Measurements from ENCODE around the gene PEDS1.
"Not testable (repeated sequence)": the region's sequence is repeated elsewhere in the genome, so short reads cannot be mapped to it uniquely, and the experiment has no call there.

Gene PEDS1

DNA sequence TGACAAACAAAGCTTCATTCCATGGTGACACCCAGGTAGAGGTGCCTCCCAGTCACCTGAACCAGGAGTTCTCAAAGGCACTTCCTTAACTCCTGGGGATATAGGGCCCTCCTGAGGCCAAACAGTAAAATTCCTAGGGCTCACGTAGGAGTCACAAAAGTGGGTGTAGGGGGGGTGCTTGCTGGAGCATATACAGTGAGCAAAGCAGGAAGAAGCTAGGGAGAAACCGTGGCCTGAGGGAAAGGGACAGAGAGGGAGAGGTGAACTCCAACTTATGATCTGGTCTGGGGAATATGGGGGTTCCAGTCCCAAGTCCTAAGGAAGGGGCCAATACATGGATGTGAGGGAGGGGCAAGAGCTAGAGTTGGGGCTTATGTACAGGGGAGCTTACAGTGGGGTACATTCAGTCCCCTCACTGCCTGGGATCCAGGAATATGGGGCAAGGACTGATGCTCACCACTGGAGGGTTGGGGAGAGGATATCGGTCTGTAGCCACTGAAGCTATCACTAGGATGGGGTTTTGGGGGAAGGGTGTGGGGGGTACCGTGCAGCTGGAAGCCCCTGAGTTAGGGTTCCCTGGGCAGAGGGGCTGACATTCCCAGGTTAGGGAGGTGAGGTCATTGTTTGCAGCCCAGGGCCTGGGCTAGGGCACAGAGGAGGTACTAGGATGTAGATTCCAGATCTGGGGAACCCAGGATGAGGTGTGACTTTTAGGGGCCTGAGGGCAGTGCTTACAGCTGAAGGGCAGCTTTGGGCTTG, 950 bp downstream of the PEDS1 start:
- DNase-seq, result no peak

DNA sequence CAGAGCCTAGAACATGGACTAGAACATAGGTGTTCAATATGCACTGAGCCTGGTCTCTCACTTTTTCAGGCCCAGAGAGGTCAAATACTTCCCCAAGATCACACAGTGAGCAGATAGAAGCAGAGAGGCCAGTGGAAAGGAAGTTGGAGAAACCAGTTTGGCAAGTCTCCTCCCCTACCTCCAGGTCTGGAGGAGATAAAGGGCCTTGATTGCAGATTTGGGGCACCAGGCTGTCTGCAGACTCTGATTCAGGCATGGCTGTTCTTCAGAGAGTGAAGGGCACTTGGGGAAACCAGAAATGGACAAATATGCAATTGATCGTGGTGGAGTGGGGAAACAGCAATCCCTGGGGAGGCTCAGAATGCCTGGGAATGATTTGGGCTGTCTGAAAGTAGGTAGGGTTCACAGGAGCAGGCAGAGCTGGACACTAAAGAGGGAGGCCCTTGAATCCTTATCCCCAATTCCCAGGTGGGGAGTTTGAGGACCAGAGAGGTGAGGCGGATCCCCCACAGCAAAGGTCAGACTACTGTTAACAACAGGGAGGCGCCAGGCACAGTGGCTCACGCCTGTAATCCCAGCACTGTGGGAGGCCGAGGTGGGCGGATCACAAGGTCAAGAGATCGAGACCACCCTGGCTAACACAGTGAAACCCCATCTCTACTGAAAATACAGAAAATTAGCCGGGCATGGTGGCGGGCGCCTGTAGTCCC, 2.3 kb downstream of the PEDS1 start:
- DNase-seq, result no peak

DNA sequence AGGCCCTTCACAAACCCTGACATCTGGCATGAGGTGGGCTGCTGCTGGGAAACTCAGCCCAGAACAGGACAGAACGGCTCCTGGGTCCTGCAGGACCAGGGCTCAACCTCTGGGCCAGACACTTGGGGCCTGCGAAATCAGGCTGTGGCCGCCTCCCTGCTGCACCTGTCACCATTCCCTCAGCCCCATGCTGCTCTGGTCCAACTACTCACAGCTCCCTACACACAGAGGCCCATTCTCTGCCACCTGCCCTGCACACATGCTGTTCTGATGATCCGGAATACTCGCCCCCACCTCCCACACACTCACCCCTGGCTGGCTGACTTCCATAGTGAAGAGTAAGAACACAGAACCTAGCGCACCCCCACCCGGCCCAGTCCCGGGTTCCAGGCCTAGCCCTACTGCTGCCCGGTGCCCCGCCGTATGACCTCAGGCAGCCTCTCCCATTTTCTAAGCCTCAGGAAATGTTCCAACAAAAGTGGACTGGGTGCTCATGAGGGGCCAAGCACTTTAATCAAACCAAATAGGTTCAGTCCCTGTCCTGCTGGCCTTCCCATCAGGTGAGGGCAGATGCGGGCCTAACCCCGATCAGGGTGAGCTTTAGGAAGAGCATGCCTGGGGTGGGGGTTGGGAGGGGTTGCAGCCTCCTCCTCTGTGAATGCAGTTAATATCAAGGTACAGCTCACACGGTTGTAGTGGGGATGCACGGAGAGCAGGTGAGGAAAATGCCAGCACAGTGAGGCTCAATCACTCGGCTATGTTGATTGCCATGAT, 3.9 kb downstream of the PEDS1 start:
- DNase-seq, result no peak

DNA sequence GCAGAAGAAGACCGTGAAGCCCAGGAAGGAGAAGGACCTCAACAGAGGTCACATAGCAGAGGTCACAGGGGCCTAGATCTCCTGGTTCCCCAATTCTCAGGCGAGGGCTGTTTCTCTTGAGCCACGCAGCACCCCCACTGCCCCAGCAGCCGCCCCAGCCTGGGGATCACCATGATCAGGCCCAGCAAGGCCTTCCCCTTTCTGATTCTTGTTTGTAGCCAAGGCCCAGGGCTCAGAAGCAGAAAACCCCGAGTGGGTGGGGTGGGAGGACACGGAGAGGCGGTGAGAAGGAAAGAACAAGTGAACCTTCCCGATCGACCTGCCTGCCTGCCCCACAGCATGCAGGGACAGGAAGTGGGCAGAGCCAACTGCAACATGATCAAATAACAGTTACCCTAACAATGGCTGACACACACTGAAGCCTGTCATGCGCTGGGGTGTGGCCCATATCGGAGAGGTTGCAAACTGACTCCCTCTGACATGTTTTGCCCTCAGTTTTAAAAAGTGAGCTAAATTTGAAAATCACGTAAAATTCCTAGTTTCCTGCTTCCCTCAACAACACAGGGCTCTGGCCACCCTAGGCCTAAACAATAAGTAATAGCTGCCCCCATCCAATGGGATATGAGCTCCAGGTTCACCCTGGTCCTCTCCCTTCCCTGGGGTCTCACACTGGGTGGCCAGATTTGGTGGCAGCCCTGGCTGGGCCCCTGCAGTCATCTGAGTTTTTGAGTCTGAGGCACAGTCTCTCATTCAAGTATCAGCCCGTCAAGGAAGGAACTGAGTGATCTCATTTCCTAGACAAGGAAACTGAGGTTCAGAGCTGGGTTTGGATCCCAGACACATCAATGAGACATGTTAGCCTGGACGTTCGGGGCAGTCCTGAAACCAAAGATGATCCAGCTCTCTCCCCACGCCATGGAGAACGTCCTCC, 6.5 kb downstream of the PEDS1 start:
- DNase-seq, result no peak

DNA sequence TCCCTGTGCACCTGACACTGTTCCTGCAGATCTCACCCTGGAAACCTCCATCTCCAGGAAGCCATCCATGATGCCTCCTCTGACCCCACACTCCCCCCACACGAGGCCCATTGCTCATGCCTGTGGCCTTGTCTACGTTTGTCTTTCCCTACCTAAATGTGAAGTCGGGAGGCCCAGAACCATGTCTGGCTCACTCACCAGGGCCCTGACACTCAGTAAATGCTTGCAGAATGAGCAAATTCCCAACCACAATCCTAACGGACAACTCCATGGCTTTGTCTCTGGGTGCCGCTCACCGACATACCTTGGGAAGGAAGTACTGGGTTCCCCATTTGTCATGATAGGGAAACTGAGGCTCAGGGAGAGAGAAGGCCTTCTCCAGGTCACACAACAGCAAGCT, 7.3 kb downstream of the PEDS1 start:
- no peak for DNase-seq

DNA sequence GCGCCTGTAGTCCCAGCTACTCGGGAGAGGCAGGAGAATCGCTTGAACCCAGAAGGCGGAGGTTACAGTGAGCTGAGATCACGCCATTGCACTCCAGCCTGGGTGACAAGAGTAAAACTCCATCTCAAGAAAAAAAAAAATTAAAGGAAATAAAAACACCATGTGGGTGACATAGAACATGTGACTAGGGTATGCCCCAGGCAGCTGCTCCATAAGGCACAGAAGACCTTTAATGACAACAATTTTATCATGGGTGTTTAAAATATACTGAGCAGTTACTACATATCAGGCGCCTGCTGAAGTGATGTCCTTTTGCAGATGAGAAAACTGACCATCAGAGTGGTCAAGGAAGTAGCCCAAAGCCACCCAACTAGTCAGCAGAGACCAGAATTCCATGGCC, 8.0 kb downstream of the PEDS1 start:
- DNase-seq, result no peak

DNA sequence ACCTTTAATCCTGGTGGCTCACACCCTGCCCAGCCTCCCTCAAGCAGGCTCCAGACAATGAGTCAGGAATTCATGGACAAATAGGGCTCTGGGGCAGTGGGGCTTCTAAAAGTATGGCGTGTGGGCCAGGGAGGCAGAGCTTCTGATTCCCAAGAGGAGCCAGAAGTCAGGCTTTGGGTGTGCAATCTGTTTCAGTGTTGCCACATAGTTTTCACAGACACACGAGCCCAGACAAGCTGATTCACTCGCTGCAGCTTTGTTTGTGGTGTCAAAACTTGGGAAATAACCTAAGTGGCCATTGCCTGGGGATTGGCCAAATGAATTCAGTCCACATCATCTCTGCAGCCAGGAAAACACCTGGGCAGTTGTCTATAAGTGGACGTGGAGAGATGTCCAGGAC, 9.2 kb downstream of the PEDS1 start:
- DNase-seq, result no peak

DNA sequence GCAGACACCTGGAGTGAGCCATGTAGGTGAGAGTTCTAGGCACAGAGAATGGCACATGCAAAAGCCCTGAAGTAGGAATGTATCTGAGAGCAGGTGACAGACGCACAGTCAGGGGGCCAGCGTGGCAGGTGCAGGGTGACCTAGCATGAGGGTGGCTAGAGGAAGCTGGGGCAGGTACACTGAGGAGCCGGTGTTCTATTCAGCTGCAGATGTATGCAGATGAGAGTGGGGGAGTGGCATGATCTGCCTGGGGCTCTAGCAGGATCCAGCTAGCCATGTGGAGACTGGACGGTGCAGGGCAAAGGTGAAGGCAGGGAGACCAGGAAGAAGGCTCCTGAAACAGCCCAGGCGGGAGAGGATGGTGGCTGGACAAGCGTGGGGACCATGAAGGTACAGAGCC, 10.7 kb downstream of the PEDS1 start:
- no peak for DNase-seq

DNA sequence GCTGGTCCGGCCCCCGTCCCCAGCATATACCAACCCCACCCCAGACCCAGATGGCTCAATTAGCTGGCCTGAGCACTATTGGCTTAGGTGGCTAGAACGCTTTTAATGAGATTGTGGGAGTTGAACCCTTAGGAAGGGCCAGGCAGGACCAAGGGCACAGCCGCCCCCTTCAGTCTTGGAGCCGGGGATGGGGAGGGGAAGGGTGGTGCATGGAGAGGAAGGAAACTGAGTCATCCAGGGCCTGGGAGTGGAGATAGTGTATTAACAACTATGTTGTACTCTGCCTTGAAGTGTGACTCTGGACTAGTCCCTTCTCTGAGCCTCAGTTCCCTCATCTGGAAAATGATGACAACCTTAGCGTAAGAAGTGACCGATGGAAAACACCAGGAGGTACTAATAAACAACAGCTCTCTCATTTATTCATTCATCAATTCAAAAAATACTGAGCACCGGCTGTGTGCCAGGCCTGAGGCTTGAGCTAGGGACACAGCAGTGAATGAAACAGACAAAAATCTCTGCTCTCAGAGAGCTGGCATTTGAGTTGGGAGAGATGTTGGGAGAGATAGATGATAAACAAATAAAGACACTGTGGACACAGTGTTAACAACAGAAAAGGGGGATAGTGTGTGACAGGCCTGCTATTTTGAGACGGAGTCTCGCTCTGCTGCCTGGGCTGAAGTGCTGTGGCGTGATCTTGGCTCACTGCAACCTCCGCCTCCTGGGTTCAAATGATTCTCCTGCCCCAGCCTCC, 11.5 kb downstream of the PEDS1 start:
- DNase-seq, result no peak

DNA sequence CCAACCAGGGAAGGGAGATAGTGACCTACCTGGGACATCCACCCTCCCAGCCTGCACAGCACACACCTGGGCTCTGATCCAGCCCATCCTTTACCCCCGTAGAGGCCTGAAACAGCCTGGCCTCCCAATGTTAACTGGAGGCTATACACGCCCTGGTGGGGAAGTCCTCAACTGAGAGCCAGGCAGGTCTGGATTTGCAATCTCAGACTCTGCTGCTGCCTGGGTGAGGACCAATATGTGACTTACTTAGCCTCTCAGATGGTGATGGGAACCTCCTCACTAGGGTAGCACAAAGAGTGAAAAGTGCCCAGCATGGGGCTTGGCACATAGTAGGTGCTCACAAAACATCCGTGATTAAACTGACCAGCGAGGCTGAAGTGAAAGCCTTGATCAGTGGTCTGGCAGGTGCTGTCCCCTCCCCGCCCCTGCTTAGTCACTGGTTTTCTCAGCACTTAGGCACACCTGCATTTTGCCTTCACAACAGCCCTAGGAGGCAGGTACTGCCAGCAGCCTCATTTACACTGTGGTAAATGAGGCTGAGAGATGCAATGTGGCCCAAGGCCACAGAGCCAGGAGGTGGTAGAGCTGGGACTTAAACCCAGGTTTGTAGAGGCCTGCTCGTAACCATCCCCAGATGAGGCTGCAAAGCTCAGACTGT, 12.4 kb downstream of the PEDS1 start:
- no peak for DNase-seq

DNA sequence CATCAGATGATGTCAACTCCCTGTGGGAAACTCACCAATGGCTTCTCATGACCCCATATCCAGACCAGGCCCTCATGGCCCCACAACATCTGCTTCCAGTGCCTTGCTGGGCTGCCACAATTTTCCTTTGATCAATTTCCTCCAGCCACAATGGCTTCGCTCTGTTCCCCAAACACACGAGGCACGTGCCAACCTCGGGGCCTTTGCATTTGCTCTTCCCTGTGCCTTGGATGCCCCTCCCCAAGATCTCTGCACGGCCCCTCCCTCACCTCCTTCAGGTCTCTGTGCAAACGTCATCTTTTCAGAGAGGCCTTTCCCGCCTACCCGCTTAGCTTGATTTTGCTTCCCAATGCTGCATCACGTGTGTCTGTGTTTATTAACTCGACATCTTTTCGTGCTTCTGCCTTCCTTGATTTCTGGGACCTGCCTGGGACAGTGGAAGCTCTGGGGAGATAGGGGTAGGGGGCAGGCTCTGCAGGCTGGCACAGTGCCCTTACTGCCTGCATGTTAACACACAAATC, 13.1 kb downstream of the PEDS1 start:
- DNase-seq, result no peak

DNA sequence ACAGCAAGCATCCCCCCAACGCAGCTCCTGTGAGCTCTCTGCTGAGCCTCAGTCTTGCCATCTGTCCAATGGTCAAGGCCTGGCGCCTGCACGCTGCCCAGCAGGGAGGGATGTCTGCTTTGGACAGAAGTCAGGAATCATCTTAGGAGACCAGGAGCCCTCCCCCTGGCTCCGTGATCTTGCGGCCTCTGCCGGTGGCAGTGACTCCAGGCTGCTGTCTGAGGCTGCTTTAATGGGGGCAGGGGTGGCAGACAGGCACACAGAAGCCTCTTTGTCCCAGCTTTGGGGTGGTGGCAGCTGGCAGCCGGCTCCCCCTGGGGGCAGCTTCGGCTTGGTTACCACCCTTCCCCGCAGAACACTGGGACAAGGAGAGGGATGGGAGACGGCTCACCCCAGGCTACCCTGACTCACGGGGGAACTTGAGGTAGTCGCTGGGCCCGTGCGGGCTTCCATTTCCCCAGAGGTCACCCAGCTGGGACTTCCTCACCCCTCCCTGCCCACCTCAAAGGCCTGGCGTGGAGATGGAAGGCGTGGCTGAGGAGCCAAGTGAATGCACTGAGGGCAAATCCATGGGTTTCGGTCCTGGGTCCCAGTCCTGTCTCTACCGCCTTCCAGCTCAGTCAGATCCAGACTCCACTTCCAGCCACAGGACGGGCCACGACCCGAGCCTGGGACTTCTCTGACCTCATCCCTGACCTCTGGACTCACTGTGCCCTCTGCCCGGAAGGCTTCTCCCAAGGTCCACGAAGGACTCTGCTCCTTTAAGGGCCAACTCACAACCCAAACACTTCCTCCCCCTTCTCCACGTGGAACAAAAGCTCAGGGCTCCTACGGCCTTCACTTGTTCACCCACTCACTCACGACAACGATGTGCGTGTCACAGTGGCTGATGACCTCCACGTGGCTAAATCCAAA, 14.8 kb downstream of the PEDS1 start:
- DNase-seq, result no peak

DNA sequence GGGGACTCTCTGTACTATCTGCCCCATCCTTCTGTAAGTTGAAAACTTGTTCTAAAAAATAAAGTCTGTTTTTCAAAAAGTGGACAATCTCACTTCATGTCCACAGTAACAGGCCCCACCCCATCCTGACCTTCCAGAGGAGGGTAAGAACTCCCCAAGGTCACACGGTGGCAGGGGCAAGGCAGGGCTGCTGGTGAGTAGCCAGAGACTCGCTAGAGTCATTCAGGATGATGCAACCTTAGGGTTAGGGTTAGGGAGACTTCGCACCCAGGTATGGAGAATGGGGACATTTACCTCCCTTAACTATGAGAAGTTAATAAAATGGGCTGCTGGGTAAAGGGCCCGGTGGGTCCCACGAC, 15.4 kb downstream of the PEDS1 start:
- DNase-seq, result no peak

DNA sequence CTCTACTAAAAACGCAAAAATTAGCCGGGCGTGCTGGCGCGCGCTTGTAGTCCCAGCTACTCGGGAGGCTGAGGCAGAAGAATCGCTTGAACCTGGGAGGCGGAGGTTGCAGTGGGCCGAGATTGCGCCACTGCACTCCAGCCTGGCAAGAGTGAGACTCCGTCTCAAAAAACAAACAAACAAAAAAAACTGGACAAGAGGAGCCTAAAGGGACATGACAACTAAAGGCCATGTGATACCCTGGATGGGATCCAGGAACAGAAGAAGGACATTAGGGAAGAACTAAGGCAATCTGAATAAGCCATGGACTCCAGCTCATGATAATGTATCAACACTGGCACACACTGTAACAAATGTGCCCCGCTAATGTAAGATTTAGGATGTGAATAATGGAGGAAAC, 15.8 kb downstream of the PEDS1 start:
- not testable (repeated sequence) for DNase-seq

DNA sequence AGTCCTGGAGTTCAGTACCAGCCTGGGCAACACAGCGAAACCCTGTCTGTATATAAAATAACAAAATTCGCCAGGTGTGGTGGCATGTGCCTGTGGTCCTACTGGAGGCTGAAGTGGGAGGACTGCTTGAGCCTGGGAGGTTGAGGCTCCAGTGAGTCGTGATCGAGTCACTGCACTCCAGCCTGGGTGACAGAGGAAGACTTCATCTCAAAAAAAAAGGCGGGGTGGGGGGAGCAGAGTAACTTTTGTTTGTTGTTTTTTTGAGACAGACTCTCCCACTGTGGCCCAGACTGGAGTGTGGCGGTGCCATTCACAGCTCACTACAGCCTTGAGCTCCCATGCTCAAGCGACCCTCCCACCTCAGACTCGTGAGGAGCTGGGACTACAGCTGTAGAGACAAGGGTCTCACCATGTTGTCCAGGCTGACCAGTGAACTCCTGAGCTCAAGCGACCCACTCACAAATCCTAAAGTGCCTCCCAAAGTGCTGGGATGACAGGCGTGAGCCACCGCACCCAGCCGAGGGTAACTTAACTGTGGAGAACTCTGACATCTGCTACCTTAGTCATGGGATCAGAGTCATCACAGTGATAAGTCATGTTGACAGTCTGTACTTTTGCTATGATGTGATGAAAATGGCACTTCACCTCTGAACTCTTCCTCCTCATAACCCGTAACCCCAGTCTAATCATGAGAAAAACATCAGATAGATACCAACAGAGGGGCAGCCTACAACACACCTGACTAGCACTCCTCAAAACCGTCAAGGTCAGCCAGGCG, 16.5 kb downstream of the PEDS1 start:
- no peak for DNase-seq

DNA sequence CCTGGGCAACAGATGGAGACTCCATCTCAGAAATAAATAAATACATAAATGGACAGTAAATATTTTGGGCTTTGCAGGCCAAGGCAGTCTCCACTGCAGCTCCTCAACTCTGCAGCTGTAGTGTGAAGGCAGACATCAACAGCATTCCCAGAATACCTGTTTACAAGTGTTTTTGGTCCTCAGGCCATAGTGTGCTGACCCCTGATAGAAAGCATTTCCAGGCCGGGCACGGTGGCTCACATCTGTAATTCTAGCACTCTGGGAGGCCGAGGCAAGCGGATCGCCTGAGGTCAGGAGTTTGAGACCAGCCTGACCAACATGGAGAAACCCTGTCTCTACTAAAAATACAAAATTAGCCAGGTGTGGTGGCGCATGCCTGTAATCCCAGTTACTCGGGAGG, 18.4 kb downstream of the PEDS1 start:
- not testable (repeated sequence) for DNase-seq

DNA sequence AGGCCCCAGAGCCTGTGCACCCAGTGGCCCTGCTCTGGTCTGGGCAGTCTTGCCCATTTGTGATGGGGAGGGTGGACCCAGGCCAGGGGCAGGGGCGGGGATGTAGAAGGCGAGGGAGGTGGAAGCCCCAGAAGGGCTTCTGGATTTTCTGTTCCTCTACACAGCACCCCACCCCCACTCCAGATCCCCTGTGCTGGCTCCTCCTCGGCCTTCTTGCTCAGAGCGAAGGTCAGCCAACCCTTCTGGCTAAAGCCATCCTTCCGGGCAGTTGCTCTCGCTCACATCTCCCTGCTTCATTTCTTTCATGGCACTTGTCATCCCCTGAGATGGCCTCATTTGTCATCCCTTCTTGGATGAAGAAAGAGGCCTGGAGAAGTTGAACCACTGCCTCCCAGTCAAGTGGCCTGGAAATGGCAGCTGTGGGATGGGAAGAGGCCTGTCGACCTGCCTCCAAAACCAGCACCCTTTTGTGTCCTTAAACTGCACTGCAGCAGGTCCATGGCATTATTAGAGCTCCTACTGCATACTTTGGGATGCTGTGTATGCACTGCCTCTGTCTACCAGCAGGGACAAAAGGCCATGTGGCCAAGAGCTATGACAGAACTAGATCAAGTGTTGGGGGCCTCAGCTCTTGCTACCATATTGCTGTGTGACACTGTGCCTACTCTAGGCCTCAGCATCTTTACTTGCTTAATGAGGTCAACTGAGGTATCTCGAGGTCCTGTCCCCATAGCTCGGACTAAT, 19.9 kb downstream of the PEDS1 start:
- DNase-seq, result no peak

DNA sequence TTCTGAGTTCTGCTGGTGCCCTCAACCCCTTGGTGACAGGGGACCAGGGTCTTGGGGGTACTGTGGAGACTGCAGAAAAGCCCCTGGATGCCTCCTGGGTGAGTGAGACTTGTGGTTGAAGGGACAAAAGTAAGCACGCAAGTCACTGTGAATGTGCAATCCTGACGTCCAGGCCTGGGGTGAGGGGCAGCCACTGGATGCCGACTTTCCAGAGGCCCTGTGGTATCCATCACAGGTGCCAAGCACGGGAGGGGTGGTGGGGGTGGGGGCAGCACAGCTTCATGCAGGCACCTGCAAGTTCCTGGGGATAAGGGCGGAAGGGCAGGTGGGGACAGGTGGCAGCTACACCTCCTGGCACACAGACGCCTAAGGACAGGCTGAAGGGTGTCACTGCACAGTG, 20.5 kb downstream of the PEDS1 start:
- DNase-seq, result peak; percentile 18

DNA sequence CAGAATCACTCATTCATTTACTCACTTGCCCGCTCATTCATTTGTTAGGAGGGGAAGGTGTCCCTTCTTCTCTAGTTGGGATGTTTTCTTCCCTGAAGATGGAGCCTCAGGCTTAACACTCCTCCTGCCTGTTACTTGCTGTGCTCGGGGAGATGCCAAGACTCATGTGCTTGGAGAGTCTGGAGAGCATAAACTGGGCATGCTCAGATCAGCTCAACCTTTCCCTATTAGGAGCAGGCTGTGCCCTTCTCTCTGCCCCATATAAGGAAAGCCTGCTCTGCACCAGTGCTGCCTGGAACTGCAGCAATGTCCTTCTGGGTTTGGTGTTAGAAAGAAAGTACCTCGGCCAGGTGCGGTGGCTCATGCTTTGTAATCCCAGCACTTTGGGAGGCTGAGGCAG, 22.5 kb downstream of the PEDS1 start:
- DNase-seq, result no peak

All from NCI-H1105 treated with DMSO at 0.1 percent for 48 hours (cell line).